A549 (cell line): ENCODE measurements around the gene C2CD2. TPM values are rescaled to one million over a fixed set of nuclear protein-coding genes. Genes with fewer than 3 reads are reported as not detected.
A peak's percentile ranks its signal among the peaks of the same experiment; 100 is the strongest.

Experiments used
- ATAC-seq, 2 experiments: fragments of 200-7000 bp in 1 of 2; fragments of >200 bp in 1 of 2; cut with Nextera tagmentation in 1 of 2; cut with Tn5 transposase in 1 of 2; 3 replicates each; pipeline versions ENCODE4 v1.8.0 to v1.9.1; 2018 to 2020; ENCODE audit warnings: mild to moderate bottlenecking in 1 of 2, moderate library complexity in 1 of 2
- CTCF ChIA-PET: fragments of 300-600 bp; sonication (Branson Sonifier 250); formaldehyde crosslinking; extraction: SDS; loops from one replicate; lab custom pipeline; 2021; ENCODE audit warnings: antibody characterized with exemption, inconsistent platforms; lab: Yijun Ruan, JAX
- POLR2A ChIA-PET: fragments of 350-600 bp; formaldehyde crosslinking; extraction: SDS; loops from one replicate; lab custom pipeline; 2021; ENCODE audit warnings: antibody characterized with exemption, inconsistent platforms; lab: Yijun Ruan, JAX
- DNase-seq, 2 experiments: peaks; one replicate each; pipeline versions ENCODE4 v3.0.0 to v3.0.0-alpha.2; 2011 to 2016; ENCODE audit warnings: low read depth in 1 of 2, low spot score in 1 of 2
- FAIRE-seq: peaks from 2 replicates; lab custom pipeline; 2011; peaks lifted over from hg19 to GRCh38; lab: Jason Lieb, UNC
- H3K27ac ChIP-seq, 2 experiments: fragments of >200 bp; sonication (Bioruptor Twin); formaldehyde crosslinking; 3 replicates each; pipeline ENCODE4 v1.5.1; 2016 to 2017
- H3K4me1 ChIP-seq: fragments of >200 bp; sonication (Bioruptor Twin); formaldehyde crosslinking; 3 replicates; pipeline ENCODE4 v1.6.1; 2016
- H3K4me2 ChIP-seq: fragments of >200 bp; sonication (Bioruptor Twin); formaldehyde crosslinking; 3 replicates; pipeline ENCODE4 v1.6.1; 2016
- H3K4me3 ChIP-seq: fragments of >200 bp; sonication (Bioruptor Twin); formaldehyde crosslinking; 3 replicates; pipeline ENCODE4 v1.5.1; 2016
- H3K9me3 ChIP-seq: fragments of >200 bp; sonication (Bioruptor Twin); formaldehyde crosslinking; 3 replicates; pipeline ENCODE4 v1.6.1; 2016
- BHLHE40 ChIP-seq: IDR thresholded peaks from 2 replicates; pipeline ENCODE4 v1.6.1; 2012; ENCODE audit warnings: low read depth, low read length, inconsistent platforms
- CBX2 ChIP-seq: fragments of 200-600 bp; sonication (generic); IDR thresholded peaks from 2 replicates; pipeline ENCODE4 v1.6.1; 2016; ENCODE audit warnings: low read depth, mild to moderate bottlenecking, borderline replicate concordance
- CEBPB ChIP-seq, 2 experiments: fragments of >200 bp in 1 of 2; sonication (Bioruptor Twin) in 1 of 2; formaldehyde crosslinking in 1 of 2; IDR thresholded peaks; 2 replicates each; pipeline ENCODE4 v1.6.1; 2012 to 2016
- CHD2 ChIP-seq: fragments of 150-350 bp; IDR thresholded peaks from 2 replicates; pipeline ENCODE4 v1.6.1; 2014; ENCODE audit warnings: low read length; ENCODE audit not compliant: partially characterized antibody
- CHD4 ChIP-seq: fragments of 200-600 bp; sonication (generic); IDR thresholded peaks from 2 replicates; pipeline ENCODE4 v1.6.1; 2016; ENCODE audit warnings: antibody characterized with exemption, mild to moderate bottlenecking, borderline replicate concordance
- E2F6 ChIP-seq: IDR thresholded peaks from 2 replicates; pipeline ENCODE4 v1.6.1; 2012; ENCODE audit warnings: low read depth, borderline replicate concordance
- EHF ChIP-seq: fragments of 250-450 bp; sonication (Bioruptor Pico); IDR thresholded peaks from 2 replicates; pipeline ENCODE4 v1.5.0; 2020; ENCODE audit warnings: mild to moderate bottlenecking
- GATA3 ChIP-seq: IDR thresholded peaks from 2 replicates; pipeline ENCODE4 v1.6.1; 2012; ENCODE audit warnings: borderline replicate concordance
- JUNB ChIP-seq: fragments of >200 bp; sonication (Bioruptor Twin); formaldehyde crosslinking; IDR thresholded peaks from 2 replicates; pipeline ENCODE4 v1.6.1; 2016
- MAFK ChIP-seq: fragments of 450-650 bp; IDR thresholded peaks from 2 replicates; pipeline ENCODE4 v1.6.1; 2014; ENCODE audit not compliant: partially characterized antibody
- NPAS2 ChIP-seq: fragments of 250-450 bp; sonication (Bioruptor Pico); IDR thresholded peaks from 2 replicates; pipeline ENCODE4 v1.8.0; 2022; ENCODE audit warnings: mild to moderate bottlenecking, moderate library complexity, borderline replicate concordance
- PBX3 ChIP-seq: IDR thresholded peaks from 2 replicates; pipeline ENCODE4 v1.6.1; 2012
- POLR2AphosphoS2 ChIP-seq: conservative IDR thresholded peaks from 2 replicates; pipeline ENCODE4 v1.6.1; 2012; ENCODE audit warnings: low read length, improper control_type of control experiment, inconsistent platforms
- RARB ChIP-seq: fragments of 250-450 bp; sonication (Bioruptor Pico); IDR thresholded peaks from 2 replicates; pipeline ENCODE4 v1.8.0; 2021; ENCODE audit warnings: mild to moderate bottlenecking, moderate library complexity
- TFCP2L1 ChIP-seq: fragments of 250-450 bp; sonication (Bioruptor Pico); IDR thresholded peaks from 2 replicates; pipeline ENCODE4 v1.5.0; 2021; ENCODE audit warnings: mild to moderate bottlenecking
- ZC3H11A ChIP-seq: fragments of 450-650 bp; IDR thresholded peaks from 2 replicates; pipeline ENCODE4 v1.6.1; 2014; ENCODE audit warnings: antibody characterized with exemption, mild to moderate bottlenecking
- ZSCAN20 ChIP-seq: fragments of 250-450 bp; sonication (Bioruptor Pico); IDR thresholded peaks from 2 replicates; pipeline ENCODE4 v1.8.0; 2022; ENCODE audit warnings: mild to moderate bottlenecking, moderate library complexity
- WGBS: methylation state at CpG from one replicate; pipeline ENCODE4 v1.1.6; 2017; ENCODE audit errors: missing lambda C conversion rate; 5-methylcytosine and 5-hydroxymethylcytosine counted together
- polyA plus RNA-seq, 4 experiments: library from polyadenylated mRNA; depleted of rRNA in 3 of 4; stranded (reverse); fragments of >200 nt; fragmentation: RNase III in 1 of 4; extraction: RNeasy Plus Mini Kit Qiagen cat#74134 plus additional on column Dnase treatment in 1 of 4; gene quantifications; 2 replicates in 3 of 4; 3 replicates in 1 of 4; pipeline ENCODE4 v1.2.3, GENCODE V29; 2011 to 2017
- TF ChIP-seq, protein P1 (sequence below): IDR thresholded peaks from 2 replicates; pipeline ENCODE4 v1.6.1; 2012
- TF ChIP-seq, protein P2 (sequence below): fragments of 250-450 bp; sonication (Bioruptor Pico); IDR thresholded peaks from 2 replicates; pipeline ENCODE4 v1.5.0; 2020; ENCODE audit warnings: low read depth, mild to moderate bottlenecking, moderate library complexity

Gene C2CD2
- polyA plus RNA-seq, 2 of the 4 experiments (the other 2 are of a cell fraction): 7.0 to 13.5 TPM

GRCh38 chr21:41956926-41957729, 3.3 kb upstream of the C2CD2 start:
- ATAC-seq (peak; percentile 41 to 72; a peak in 3 of 6 replicates), DNase-seq (peak in 1 of 2 experiments; percentile 55), FAIRE-seq (no peak)
- 80% methylated on average over 9 of the region's 9 CpGs for WGBS
- TF ChIP-seq CEBPB (IDR thresholded peaks at IDR 0.05): no peak
- no peak for TF ChIP-seq TFCP2L1
- TF ChIP-seq, protein P1, sequence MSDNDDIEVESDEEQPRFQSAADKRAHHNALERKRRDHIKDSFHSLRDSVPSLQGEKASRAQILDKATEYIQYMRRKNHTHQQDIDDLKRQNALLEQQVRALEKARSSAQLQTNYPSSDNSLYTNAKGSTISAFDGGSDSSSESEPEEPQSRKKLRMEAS: peak; percentile 38; the same call in 1 of the 2 replicates
- no peak for TF ChIP-seq CHD4
- TF ChIP-seq EHF (CRISPR knock-in tag): no peak
- TF ChIP-seq MAFK: peak; percentile 36
- no peak for TF ChIP-seq E2F6
- TF ChIP-seq PBX3: no peak
- no peak for TF ChIP-seq JUNB
- no peak for TF ChIP-seq POLR2AphosphoS2
- no peak for TF ChIP-seq CHD2
- peak; percentile 77 for TF ChIP-seq GATA3
- Histone ChIP-seq H3K9me3 (no peaks in the 10 kb centered on the region), H3K4me2 (peak overlapping the region; percentile 67), H3K4me1 (peaks cover 42% of the 10 kb centered on the region), H3K27ac (peak overlapping the region; percentile 78 to 85), H3K4me3 (no peak overlapping the region)
- CTCF ChIA-PET: interaction anchor here (1.0 to 2.3 kb wide), 7 partner anchors 9 to 151 kb away, joined by 3 to 6 read pairs (median 4); no protein-coding TSS in a partner anchor
- POLR2A ChIA-PET: no interaction called here

- no peaks in the 10 kb centered on the region for H3K9me3 ChIP-seq
- FAIRE-seq: no peak
- WGBS: 93% methylated on average over 10 of the region's 10 CpGs
- H3K4me3 ChIP-seq: no peak overlapping the region
- POLR2A ChIA-PET: no interaction called here
- H3K4me2 ChIP-seq: no peak overlapping the region
- DNase-seq: no peak
- TF ChIP-seq ZC3H11A (no peak), CBX2 (no peak), JUNB (no peak)
- peaks cover 42% of the 10 kb centered on the region for H3K4me1 ChIP-seq
- H3K27ac ChIP-seq: peak overlapping the region in 1 of 2 experiments; percentile 48; a peak in 1 of 6 replicates
- CTCF ChIA-PET: no interaction called here
- no peak for ATAC-seq
Observed at GRCh38 chr21:41955516-41955915, 1.7 kb upstream of the C2CD2 start.

GRCh38 chr21:41954654-41955499, 1.1 kb upstream of the C2CD2 start:
- TF ChIP-seq TFCP2L1 (no peak), NPAS2 (no peak), E2F6 (no peak), ZSCAN20 (CRISPR knock-in tag) (no peak), BHLHE40 (no peak), RARB (CRISPR knock-in tag) (no peak)
- TF ChIP-seq, protein P2, sequence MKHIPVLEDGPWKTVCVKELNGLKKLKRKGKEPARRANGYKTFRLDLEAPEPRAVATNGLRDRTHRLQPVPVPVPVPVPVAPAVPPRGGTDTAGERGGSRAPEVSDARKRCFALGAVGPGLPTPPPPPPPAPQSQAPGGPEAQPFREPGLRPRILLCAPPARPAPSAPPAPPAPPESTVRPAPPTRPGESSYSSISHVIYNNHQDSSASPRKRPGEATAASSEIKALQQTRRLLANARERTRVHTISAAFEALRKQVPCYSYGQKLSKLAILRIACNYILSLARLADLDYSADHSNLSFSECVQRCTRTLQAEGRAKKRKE (CRISPR knock-in tag): no peak
- Histone ChIP-seq H3K4me2 (peak overlapping the region; percentile 96), H3K9me3 (no peaks in the 10 kb centered on the region), H3K4me1 (peaks cover 42% of the 10 kb centered on the region), H3K4me3 (no peak overlapping the region), H3K27ac (peak overlapping the region; percentile 76 to 96; a peak in 4 of 6 replicates)
- ATAC-seq (0 out of 6 replicates have a peak, but pooled peaks of 1 of the 2 experiments have one; percentile 10), DNase-seq (no peak), FAIRE-seq (no peak)
- CTCF ChIA-PET: no interaction called here
- WGBS: 94% methylated on average over 20 of the region's 20 CpGs
- POLR2A ChIA-PET: no interaction called here
